IMR-90 (cell line): ENCODE results near the gene LDLRAD4. TPM values are rescaled to one million over a fixed set of nuclear protein-coding genes. Genes with fewer than 3 reads are reported as not detected.

Source experiments
- ATAC-seq: fragments of 200-7000 bp; cut with Tn5 transposase; 2 replicates; pipeline ENCODE4 v1.9.1; 2020; ENCODE audit warnings: low read depth, mild to moderate bottlenecking, moderate library complexity
- BruUV-seq: library from RNA; stranded (reverse); fragments of 400-500 nt; replicated peaks from 2 replicates; lab custom pipeline; 2021; lab: Mats Ljungman, UMichigan
- CTCF ChIA-PET: fragments of 300-600 bp; formaldehyde crosslinking; extraction: SDS; loops from one replicate; lab custom pipeline; 2021; ENCODE audit warnings: antibody characterized with exemption; lab: Yijun Ruan, JAX
- POLR2A ChIA-PET: fragments of 300-600 bp; sonication (Branson Sonifier 250); formaldehyde crosslinking; loops from one replicate; lab custom pipeline; 2022; ENCODE audit warnings: antibody characterized with exemption; ENCODE audit not compliant: unreplicated experiment; lab: Charles Lee
- DNase-seq: peaks from one replicate; pipeline ENCODE4 v3.0.0; 2013
- H2AFZ ChIP-seq: replicated peaks from 2 replicates; pipeline ENCODE3; 2013; ENCODE audit warnings: low read length, mild to moderate bottlenecking; ENCODE audit not compliant: poor library complexity
- H2AK5ac ChIP-seq: 2 replicates; pipeline ENCODE4 v1.6.1; 2013; ENCODE audit warnings: low read depth, low read length, inconsistent platforms
- H2AK9ac ChIP-seq: replicated peaks from 2 replicates; pipeline ENCODE3; 2013; ENCODE audit warnings: mild to moderate bottlenecking, low read depth, low read length, moderate library complexity; ENCODE audit not compliant: poor library complexity
- H2BK120ac ChIP-seq: 2 replicates; pipeline ENCODE4 v1.6.1; 2013; ENCODE audit warnings: low read depth, low read length, inconsistent platforms
- H2BK15ac ChIP-seq: 3 replicates; pipeline ENCODE4 v1.6.1; 2013; ENCODE audit warnings: low read depth, low read length, inconsistent platforms
- H2BK20ac ChIP-seq: 2 replicates; pipeline ENCODE4 v1.6.1; 2013; ENCODE audit warnings: low read depth, mild to moderate bottlenecking, inconsistent platforms, low read length, moderate library complexity
- H2BK5ac ChIP-seq: 2 replicates; pipeline ENCODE4 v1.6.1; 2013; ENCODE audit warnings: mild to moderate bottlenecking, low read depth, low read length, inconsistent platforms; ENCODE audit not compliant: poor library complexity, severe bottlenecking
- H3K14ac ChIP-seq: replicated peaks from 2 replicates; pipeline ENCODE4 v1.6.1; 2013; ENCODE audit warnings: low read depth, low read length, inconsistent platforms
- H3K18ac ChIP-seq: 2 replicates; pipeline ENCODE4 v1.6.1; 2013; ENCODE audit warnings: low read depth, low read length, control low read depth
- H3K23ac ChIP-seq: 2 replicates; pipeline ENCODE4 v1.6.1; 2013; ENCODE audit warnings: low read depth, low read length, inconsistent platforms
- H3K27ac ChIP-seq: 2 replicates; pipeline ENCODE4 v1.5.1; 2013; ENCODE audit warnings: mild to moderate bottlenecking, control low read depth, low read length; ENCODE audit not compliant: insufficient read depth
- H3K27me3 ChIP-seq: 2 replicates; pipeline ENCODE4 v1.6.1; 2013; ENCODE audit warnings: low read length; ENCODE audit not compliant: control insufficient read depth, insufficient read depth
- H3K36me3 ChIP-seq: 2 replicates; pipeline ENCODE4 v1.6.1; 2013; ENCODE audit warnings: low read length, mixed read lengths; ENCODE audit not compliant: control insufficient read depth, insufficient read depth
- H3K4ac ChIP-seq: 2 replicates; pipeline ENCODE4 v1.6.1; 2013; ENCODE audit warnings: low read depth, low read length, inconsistent platforms
- H3K4me1 ChIP-seq: 2 replicates; pipeline ENCODE4 v1.6.1; 2013; ENCODE audit warnings: low read length, mixed read lengths; ENCODE audit not compliant: control insufficient read depth, insufficient read depth
- H3K4me2 ChIP-seq: 2 replicates; pipeline ENCODE4 v1.6.1; 2013; ENCODE audit warnings: low read depth, mild to moderate bottlenecking, control low read depth, low read length, moderate library complexity
- H3K4me3 ChIP-seq: 2 replicates; pipeline ENCODE4 v1.5.1; 2013; ENCODE audit warnings: low read depth, mild to moderate bottlenecking, control low read depth, low read length, moderate library complexity; ENCODE audit not compliant: insufficient read depth
- H3K56ac ChIP-seq: 2 replicates; pipeline ENCODE4 v1.6.1; 2013; ENCODE audit warnings: low read length, inconsistent platforms; ENCODE audit not compliant: insufficient read depth; ENCODE audit errors: extremely low read depth
- H3K79me1 ChIP-seq, 2 experiments: 2 replicates each; pipeline ENCODE4 v1.6.1; 2013; ENCODE audit warnings: low read length in 2 of 2, inconsistent platforms in 1 of 2, low read depth in 1 of 2
- H3K9ac ChIP-seq: 2 replicates; pipeline ENCODE4 v1.6.1; 2013; ENCODE audit warnings: low read depth, low read length, control low read depth
- H3K9me1 ChIP-seq: 2 replicates; pipeline ENCODE4 v1.6.1; 2013; ENCODE audit warnings: low read length, inconsistent platforms; ENCODE audit not compliant: insufficient read depth
- H3K9me3 ChIP-seq: 2 replicates; pipeline ENCODE4 v1.6.1; 2013; ENCODE audit warnings: low read length; ENCODE audit not compliant: control insufficient read depth, insufficient read depth
- H4K20me1 ChIP-seq: 2 replicates; pipeline ENCODE4 v1.6.1; 2013; ENCODE audit warnings: low read length, inconsistent platforms; ENCODE audit not compliant: insufficient read depth
- H4K5ac ChIP-seq: 2 replicates; pipeline ENCODE4 v1.6.1; 2013; ENCODE audit warnings: mild to moderate bottlenecking, low read depth, low read length, control low read depth
- H4K8ac ChIP-seq, 2 experiments: 2 replicates each; pipeline ENCODE4 v1.6.1; 2013; ENCODE audit warnings: low read depth in 2 of 2, low read length in 2 of 2, control low read depth in 1 of 2, inconsistent platforms in 1 of 2
- H4K91ac ChIP-seq: 2 replicates; pipeline ENCODE4 v1.6.1; 2013; ENCODE audit warnings: low read depth, low read length, inconsistent platforms; ENCODE audit not compliant: insufficient read depth
- RFX5 ChIP-seq: IDR thresholded peaks from 2 replicates; pipeline ENCODE4 v1.8.0; 2012; ENCODE audit warnings: low read depth, mild to moderate bottlenecking, low read length, moderate library complexity
- WGBS, 2 experiments: methylation state at CpG; one replicate each; pipeline versions ENCODE4 v1.1.5 to v1.1.7; 2013; ENCODE audit warnings: missing lambda C conversion rate in 2 of 2; ENCODE audit not compliant: insufficient read length in 1 of 2; ENCODE audit errors: extremely low coverage in 2 of 2; 5-methylcytosine and 5-hydroxymethylcytosine counted together
- dilution Hi-C: fragments of 300-500 bp; cut with HindIII; formaldehyde crosslinking; loops from one replicate; pipeline ENCODE4 v1.14.3; 2018; ENCODE audit warnings: low sequenced_read_pairs; ENCODE audit not compliant: unreplicated experiment
- in situ Hi-C: fragments of 300-500 bp; cut with MboI; formaldehyde crosslinking; loops from 3 replicates; pipeline ENCODE4 v1.14.3; 2019; ENCODE audit warnings: low sequenced_read_pairs, inconsistent platforms, mixed read lengths
- intact Hi-C: fragments of 100-400 bp; cut with micrococcal nuclease; formaldehyde crosslinking; loops from 2 replicates; pipeline ENCODE4 v1.10.0; 2022
- polyA plus RNA-seq, 3 experiments: library from polyadenylated mRNA; depleted of rRNA; stranded (reverse); fragments of >200 nt; gene quantifications; 2 replicates each; pipeline ENCODE4 v1.2.3, GENCODE V29; 2012; ENCODE audit warnings: low replicate concordance in 1 of 3
- total RNA-seq: library from RNA; depleted of rRNA; stranded (reverse); fragments of >200 nt; gene quantifications from 2 replicates; pipeline ENCODE4 v1.2.3, GENCODE V29; 2012

The LDLRAD4 gene
- total and polyA plus RNA-seq, 2 of the 4 experiments (the other 2 are of a cell fraction) = not detected

DNA sequence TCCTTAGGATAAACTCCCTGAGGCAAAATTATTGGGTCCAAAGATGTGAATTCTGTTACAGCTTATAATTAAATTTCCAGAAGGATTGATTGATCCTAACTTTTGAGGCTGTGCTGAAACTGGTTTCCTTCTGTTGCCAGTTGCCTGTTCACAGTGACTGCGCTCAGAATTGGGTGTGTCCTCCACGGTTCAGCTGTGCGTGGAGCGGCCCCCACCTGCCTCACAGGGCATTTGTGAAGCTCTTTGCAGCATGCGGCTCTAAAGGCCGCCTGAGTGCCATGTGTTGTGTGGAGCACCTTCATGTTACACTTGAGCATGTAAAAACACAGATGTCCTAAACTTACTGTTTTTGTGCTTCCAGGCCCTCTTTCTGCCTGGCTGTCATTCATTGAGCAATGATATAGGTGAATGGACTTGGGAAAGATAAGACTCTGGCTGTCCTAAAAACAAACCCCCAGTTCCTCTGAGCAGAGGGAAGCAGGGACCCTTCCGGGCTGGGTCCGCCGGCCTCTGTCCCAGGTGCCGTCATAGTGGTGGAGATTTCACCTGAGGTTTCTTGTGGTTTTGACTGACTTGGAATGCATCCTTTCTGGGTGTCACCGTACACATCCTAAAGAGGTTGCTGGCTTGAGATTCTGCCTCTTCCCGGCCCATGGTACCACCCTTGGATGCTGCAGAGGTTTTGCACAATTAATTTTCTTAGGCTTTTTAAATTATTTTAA lies 173.6 kb downstream of the LDLRAD4 start:
- Histone ChIP-seq H3K9ac (no peak overlapping the region), H2BK20ac (no peak overlapping the region), H3K4me1 (0 out of 2 replicates have a peak, but pooled peaks cover 2% of the 10 kb centered on the region), H3K18ac (no peak overlapping the region), H3K27me3 (peaks cover 8% of the 10 kb centered on the region), H4K8ac (no peak overlapping the region), H2BK5ac (no peak overlapping the region), H3K79me1 (no peaks in the 10 kb centered on the region), H3K9me1 (no peaks in the 10 kb centered on the region), H2AFZ (no peak overlapping the region), H2BK15ac (no peak overlapping the region), H3K27ac (no peak overlapping the region), H3K4me2 (no peak overlapping the region), H4K5ac (no peak overlapping the region), H3K4ac (no peak overlapping the region), H2BK120ac (no peak overlapping the region), H4K20me1 (no peaks in the 10 kb centered on the region), H2AK9ac (no peak overlapping the region), H3K56ac (no peak overlapping the region), H3K14ac (no peak overlapping the region), H3K23ac (no peak overlapping the region), H3K9me3 (no peaks in the 10 kb centered on the region), H2AK5ac (no peak overlapping the region), H3K36me3 (no peaks in the 10 kb centered on the region), H4K91ac (no peak overlapping the region), H3K4me3 (no peak overlapping the region)
- TF ChIP-seq RFX5 = no peak
- CTCF ChIA-PET = no interaction called here
- WGBS, 2 experiments = 81% methylated on average over 4 of the region's 12 CpGs; no CpG with 5 or more reads in 1 of the 2 experiments
- BruUV-seq = no TSS peak
- in situ Hi-C loops = no loop called here
- intact Hi-C loops = no loop called here
- ATAC-seq (no peak), DNase-seq (no peak)
- POLR2A ChIA-PET = interaction anchor here (0.5 kb wide), 1 partner anchor 16 kb away, joined by 22 read pairs; no protein-coding TSS in a partner anchor
- dilution Hi-C loops = no loop called here
